ENCODE results near the gene CCT3. TPM values are rescaled to one million over a fixed set of nuclear protein-coding genes. Genes with fewer than 3 reads are reported as not detected.

CCT3 gene
- total RNA-seq, 1 experiment from 2014 or later = 451 TPM

DNA sequence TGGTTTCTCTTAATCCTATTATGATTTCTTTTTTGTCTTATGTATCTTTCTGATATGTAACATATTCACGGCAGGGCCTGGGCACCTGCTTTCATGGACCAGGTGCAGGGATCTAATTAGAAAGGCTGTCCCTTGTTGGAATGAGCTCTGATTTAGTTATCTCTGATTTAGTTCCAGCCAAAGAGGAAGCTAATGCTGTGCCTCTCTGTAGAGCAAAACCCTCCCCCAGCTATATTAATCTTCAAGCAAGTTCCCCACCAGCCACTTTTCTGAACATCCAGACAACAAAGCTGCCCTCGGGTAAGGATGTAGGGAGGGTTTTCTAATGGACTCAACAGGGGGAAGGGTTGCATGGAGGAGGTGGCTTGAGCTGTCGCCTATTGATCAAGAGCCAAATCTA is 6.3 kb upstream of the CCT3 start:
- H3K9me3 ChIP-seq (ENCODE audit: control insufficient read depth, insufficient read depth, low read depth, low read length) = no peaks in the 10 kb centered on the region
- ATAC-seq = no peak
- in situ Hi-C loops (cut with HindIII; ENCODE audit: low pct_unique_long_range_greater_than_20kb, low sequenced_read_pairs) (no loop called here), intact Hi-C loops (cut with micrococcal nuclease; ENCODE audit: unreplicated experiment) (no loop called here)
- BruUV-seq (replicated peaks) = no TSS peak
- no peaks in the 10 kb centered on the region for H3K27me3 ChIP-seq (ENCODE audit: control insufficient read depth, insufficient read depth, low read length)
- H3K4me3 ChIP-seq (ENCODE audit: low read depth in 2 of 2, low read length in 2 of 2) = no peak overlapping the region
- ChIA-PET CTCF (interaction anchor here (0.6 kb wide), 1 partner anchor 41 kb away, joined by 3 read pairs; no protein-coding TSS in a partner anchor), POLR2A (interaction anchor here (0.5 kb wide), 1 partner anchor 101 kb away, joined by 9 read pairs; no protein-coding TSS in a partner anchor)
- no peaks in the 10 kb centered on the region for H3K36me3 ChIP-seq (ENCODE audit: control insufficient read depth, insufficient read depth, low read length)
- TF ChIP-seq, protein P1, sequence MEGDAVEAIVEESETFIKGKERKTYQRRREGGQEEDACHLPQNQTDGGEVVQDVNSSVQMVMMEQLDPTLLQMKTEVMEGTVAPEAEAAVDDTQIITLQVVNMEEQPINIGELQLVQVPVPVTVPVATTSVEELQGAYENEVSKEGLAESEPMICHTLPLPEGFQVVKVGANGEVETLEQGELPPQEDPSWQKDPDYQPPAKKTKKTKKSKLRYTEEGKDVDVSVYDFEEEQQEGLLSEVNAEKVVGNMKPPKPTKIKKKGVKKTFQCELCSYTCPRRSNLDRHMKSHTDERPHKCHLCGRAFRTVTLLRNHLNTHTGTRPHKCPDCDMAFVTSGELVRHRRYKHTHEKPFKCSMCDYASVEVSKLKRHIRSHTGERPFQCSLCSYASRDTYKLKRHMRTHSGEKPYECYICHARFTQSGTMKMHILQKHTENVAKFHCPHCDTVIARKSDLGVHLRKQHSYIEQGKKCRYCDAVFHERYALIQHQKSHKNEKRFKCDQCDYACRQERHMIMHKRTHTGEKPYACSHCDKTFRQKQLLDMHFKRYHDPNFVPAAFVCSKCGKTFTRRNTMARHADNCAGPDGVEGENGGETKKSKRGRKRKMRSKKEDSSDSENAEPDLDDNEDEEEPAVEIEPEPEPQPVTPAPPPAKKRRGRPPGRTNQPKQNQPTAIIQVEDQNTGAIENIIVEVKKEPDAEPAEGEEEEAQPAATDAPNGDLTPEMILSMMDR (IDR thresholded peaks at IDR 0.05) = no peak
- TF ChIP-seq, protein P2, sequence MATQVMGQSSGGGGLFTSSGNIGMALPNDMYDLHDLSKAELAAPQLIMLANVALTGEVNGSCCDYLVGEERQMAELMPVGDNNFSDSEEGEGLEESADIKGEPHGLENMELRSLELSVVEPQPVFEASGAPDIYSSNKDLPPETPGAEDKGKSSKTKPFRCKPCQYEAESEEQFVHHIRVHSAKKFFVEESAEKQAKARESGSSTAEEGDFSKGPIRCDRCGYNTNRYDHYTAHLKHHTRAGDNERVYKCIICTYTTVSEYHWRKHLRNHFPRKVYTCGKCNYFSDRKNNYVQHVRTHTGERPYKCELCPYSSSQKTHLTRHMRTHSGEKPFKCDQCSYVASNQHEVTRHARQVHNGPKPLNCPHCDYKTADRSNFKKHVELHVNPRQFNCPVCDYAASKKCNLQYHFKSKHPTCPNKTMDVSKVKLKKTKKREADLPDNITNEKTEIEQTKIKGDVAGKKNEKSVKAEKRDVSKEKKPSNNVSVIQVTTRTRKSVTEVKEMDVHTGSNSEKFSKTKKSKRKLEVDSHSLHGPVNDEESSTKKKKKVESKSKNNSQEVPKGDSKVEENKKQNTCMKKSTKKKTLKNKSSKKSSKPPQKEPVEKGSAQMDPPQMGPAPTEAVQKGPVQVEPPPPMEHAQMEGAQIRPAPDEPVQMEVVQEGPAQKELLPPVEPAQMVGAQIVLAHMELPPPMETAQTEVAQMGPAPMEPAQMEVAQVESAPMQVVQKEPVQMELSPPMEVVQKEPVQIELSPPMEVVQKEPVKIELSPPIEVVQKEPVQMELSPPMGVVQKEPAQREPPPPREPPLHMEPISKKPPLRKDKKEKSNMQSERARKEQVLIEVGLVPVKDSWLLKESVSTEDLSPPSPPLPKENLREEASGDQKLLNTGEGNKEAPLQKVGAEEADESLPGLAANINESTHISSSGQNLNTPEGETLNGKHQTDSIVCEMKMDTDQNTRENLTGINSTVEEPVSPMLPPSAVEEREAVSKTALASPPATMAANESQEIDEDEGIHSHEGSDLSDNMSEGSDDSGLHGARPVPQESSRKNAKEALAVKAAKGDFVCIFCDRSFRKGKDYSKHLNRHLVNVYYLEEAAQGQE (IDR thresholded peaks at IDR 0.05; ENCODE audit: insufficient read depth in 1 of 2, low read depth in 2 of 2, low read length in 1 of 2) = no peak
- no peak for TF ChIP-seq POLR2AphosphoS5 (IDR thresholded peaks at IDR 0.05; ENCODE audit: low read depth, low read length)
- TF ChIP-seq SIN3A (IDR thresholded peaks at IDR 0.05; ENCODE audit: borderline replicate concordance, insufficient read depth, low read depth, low read length) = no peak
- no peak for TF ChIP-seq TCF7L2 (IDR thresholded peaks at IDR 0.05; ENCODE audit: low read depth, low read length)
- H3K27ac ChIP-seq (ENCODE audit: low read length) = no peak overlapping the region
- DNase-seq (ENCODE audit: low read depth, low spot score) = no peak
- H3K4me1 ChIP-seq (ENCODE audit: control insufficient read depth, insufficient read depth, low read length) = no peaks in the 10 kb centered on the region; the same call in 1 of the 2 replicates

- ChIA-PET POLR2A (no interaction called here), CTCF (no interaction called here)
- no peak for TF ChIP-seq SIN3A (IDR thresholded peaks at IDR 0.05; ENCODE audit: borderline replicate concordance, insufficient read depth, low read depth, low read length)
- no peak for TF ChIP-seq POLR2AphosphoS5 (IDR thresholded peaks at IDR 0.05; ENCODE audit: low read depth, low read length)
- TF ChIP-seq TCF7L2 (IDR thresholded peaks at IDR 0.05; ENCODE audit: low read depth, low read length) = no peak
- TF ChIP-seq, protein P1 (IDR thresholded peaks at IDR 0.05) = no peak
- TF ChIP-seq, protein P2 (IDR thresholded peaks at IDR 0.05; ENCODE audit: insufficient read depth in 1 of 2, low read depth in 2 of 2, low read length in 1 of 2) = no peak
- intact Hi-C loops (cut with micrococcal nuclease; ENCODE audit: unreplicated experiment) = no loop called here
- H3K4me3 ChIP-seq (ENCODE audit: low read depth in 2 of 2, low read length in 2 of 2) = no peak overlapping the region
- H3K36me3 ChIP-seq (ENCODE audit: control insufficient read depth, insufficient read depth, low read length) = peaks cover 6% of the 10 kb centered on the region; the same call in 1 of the 2 replicates
- ATAC-seq (no peak), DNase-seq (ENCODE audit: low read depth, low spot score) (no peak)
- H3K4me1 ChIP-seq (ENCODE audit: control insufficient read depth, insufficient read depth, low read length) = no peaks in the 10 kb centered on the region; the same call in 1 of the 2 replicates
- no peaks in the 10 kb centered on the region for H3K9me3 ChIP-seq (ENCODE audit: control insufficient read depth, insufficient read depth, low read depth, low read length)
- H3K27ac ChIP-seq (ENCODE audit: low read length) = no peak overlapping the region
- BruUV-seq (replicated peaks) = no TSS peak
- no peaks in the 10 kb centered on the region for H3K27me3 ChIP-seq (ENCODE audit: control insufficient read depth, insufficient read depth, low read length)
- in situ Hi-C loops (cut with HindIII; ENCODE audit: low pct_unique_long_range_greater_than_20kb, low sequenced_read_pairs) = no loop called here
These were observed 4.3 kb upstream of the CCT3 start for GRCh38 chr1:156342166-156342955.

Measured in Panc1 (cell line).